ENCODE data around the gene GNG13.

DNA sequence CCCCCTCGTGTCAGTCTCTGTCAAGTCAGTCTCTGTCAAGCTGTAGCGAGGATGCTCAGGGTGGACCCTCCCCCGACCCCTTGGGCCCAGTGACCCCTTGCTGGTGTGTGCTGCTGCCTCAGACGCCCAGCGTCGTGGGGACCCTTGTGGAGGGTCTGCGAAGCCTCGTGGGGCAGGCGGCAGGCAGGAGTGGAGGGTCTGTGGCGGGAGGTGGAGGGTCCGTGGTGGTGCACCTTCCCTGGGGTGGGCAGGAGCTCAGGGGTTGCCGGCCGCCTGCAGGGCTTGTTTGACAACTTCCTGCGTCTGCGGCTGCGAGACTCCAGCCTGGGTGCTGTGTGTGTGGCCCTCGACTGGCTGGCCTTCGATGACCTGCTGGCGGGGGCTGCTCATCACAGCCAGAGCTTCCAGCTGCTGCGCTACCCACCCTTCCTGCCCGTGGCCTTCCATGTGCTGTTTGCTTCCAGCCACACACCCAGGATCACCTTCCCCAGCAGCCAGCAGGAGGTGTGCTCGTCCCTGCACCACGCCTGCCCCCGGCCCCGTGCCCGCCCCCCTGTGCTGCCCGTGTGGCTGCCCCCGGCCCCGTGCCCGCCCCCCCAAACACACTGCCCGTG lies 5.6 kb downstream of the GNG13 start:
- TF ChIP-seq, protein P1, sequence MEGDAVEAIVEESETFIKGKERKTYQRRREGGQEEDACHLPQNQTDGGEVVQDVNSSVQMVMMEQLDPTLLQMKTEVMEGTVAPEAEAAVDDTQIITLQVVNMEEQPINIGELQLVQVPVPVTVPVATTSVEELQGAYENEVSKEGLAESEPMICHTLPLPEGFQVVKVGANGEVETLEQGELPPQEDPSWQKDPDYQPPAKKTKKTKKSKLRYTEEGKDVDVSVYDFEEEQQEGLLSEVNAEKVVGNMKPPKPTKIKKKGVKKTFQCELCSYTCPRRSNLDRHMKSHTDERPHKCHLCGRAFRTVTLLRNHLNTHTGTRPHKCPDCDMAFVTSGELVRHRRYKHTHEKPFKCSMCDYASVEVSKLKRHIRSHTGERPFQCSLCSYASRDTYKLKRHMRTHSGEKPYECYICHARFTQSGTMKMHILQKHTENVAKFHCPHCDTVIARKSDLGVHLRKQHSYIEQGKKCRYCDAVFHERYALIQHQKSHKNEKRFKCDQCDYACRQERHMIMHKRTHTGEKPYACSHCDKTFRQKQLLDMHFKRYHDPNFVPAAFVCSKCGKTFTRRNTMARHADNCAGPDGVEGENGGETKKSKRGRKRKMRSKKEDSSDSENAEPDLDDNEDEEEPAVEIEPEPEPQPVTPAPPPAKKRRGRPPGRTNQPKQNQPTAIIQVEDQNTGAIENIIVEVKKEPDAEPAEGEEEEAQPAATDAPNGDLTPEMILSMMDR (IDR thresholded peaks at IDR 0.05): no peak
- no peak for TF ChIP-seq ZFX (IDR thresholded peaks at IDR 0.05; ENCODE audit: borderline replicate concordance)

Data from 22Rv1 (cell line).